ENCODE measurements around the gene SERINC3.
"Not testable (repeated sequence)": the region's sequence is repeated elsewhere in the genome, so short reads cannot be mapped to it uniquely, and the experiment has no call there.

SERINC3 gene

DNA sequence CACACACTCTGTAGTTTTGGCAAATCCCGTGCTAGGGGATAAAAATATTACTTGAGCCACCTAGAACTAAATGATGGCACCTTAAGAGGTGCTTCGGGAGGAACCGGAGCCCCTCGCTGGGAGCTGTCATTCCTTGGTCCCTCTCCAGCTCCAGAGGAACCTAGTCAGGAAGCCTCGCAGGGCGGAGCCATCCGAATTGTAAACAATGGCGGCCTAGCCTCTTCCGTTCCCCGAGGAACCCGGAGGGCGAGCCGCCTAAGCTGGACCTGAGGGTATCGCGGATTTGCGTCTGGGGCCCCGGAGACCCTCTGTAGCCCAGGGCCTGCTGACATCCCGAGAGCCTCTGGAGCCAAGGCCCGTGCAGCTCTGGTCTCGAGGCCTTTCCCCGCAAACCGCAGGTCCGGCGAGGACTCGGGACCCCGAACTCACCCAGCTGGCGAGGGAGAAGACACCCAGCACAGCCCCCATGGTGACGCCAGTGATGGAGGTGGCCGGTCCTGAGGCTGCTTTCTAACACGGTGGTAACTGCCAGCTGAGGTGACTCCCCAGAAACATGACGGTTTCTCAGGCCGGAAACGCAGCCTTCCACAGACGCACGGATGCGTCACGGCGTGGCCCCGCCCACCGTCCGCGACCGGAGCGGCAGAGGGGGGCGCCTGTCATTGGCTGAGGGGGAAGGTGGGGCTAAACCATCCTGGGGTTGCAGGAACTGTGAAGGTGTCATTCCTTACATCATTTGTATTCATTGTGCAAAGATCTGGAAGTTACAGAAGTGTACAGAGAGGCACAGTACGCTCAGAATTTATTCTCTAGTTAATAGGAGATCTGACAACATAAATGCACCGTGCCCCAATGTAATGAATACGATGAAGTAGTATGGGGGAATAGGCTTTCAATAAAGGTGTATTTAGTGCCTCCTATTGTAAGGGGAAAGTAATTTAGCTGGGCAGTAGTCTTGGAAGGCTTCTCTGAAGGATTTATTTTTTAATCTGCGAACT lies at the start of gene SERINC3:
Gene SERINC3, minus strand, starts transcription at position 587 of the 998 bp plus-strand sequence. Its CDS starts 119 bp downstream, at position 468.
- DNase-seq, result peak; percentile 95

DNA sequence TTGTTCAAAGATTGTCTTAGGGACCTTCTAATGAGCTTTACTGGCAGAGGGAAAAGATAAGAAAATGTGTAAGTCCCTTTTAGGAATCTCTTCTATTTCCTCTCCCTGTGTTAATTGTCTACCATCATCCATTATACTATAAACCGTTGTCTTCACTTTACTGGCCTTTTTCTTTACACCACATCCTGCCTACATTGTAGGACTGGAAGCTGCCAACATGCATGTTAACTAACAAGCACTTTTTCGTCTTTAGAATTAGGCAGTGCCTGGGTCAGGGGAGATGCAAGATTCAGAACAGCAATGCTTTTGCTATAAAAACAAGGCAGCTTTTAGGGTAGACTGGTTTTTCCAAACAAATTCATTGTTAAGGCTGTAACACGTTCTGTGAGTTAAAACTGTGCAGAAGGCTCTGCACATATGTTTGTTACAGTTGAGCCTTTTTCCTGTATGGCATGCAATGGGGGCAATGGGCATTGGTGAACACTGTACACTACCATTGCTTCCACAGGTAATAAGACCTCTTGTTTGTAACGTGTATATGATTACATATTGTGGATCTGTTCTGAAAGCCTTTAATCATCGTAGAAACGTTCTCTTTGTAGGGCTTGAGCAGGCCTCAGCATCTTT lies 49.6 kb upstream of the SERINC3 start:
- DNase-seq, result no peak

- DNase-seq, result peak; percentile 60
Measured at GRCh38 chr20:44570367-44570766, 48.5 kb upstream of the SERINC3 start.

- no peak for DNase-seq
Measured at GRCh38 chr20:44566811-44567210, 44.9 kb upstream of the SERINC3 start.

DNA sequence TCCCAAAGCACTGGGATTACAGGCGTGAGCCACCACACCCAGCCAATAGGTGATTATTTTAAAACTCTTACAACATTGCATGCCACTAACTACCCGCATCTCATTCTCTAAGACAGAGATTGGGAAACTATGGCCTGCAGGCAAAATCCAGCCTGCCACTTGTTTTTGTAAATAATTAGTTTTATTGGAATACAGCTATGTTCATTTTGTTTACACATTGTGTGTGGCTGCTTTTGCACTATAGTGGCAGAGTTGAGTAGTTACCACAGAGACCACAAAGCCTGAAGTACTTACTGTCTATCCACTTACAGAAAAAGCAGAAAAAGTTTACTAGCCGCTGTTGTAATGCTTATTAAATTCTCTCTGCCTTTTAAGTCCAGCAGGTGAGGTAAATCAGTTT lies 44.1 kb upstream of the SERINC3 start:
- no peak for DNase-seq

- no peak for DNase-seq
Measured at GRCh38 chr20:44561876-44562275, 40.0 kb upstream of the SERINC3 start.

DNA sequence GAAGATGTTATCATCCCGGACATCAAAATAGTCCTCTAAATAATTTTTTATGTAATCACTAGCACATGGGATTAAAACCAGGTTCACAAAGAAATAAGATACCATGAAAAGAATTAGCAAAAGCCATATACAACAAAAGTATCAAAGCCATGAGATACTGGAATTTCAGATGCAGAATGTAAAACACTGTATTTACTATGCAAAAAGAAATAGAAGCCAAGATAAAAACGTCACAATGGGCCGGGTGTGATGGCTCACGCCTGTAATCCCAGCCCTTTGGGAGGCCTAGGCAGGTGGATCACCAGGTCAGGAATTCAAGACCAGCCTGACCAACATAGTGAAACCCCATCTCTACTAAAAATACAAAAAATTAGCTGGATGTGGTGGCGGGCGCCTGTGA lies 38.9 kb upstream of the SERINC3 start:
- DNase-seq, result not testable (repeated sequence)

DNA sequence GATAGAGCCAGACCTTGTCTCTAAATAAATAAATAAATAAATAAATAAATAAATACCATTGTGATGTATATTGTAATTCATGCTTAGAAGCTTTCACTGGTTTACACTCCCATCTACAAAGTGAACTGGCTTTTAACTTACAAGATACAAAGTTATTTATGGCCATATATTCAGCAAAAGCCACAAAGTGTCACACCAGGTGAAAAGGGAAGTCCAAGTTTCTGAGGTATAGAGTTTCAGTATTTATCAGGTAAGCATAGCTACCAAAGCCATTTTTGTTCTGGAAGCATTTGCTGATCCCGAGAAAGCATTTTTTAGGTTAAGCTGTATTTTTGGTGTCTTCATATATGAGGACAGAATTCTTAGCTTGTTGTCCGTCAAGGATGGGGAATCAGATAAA lies 38.4 kb upstream of the SERINC3 start:
- no peak for DNase-seq

DNA sequence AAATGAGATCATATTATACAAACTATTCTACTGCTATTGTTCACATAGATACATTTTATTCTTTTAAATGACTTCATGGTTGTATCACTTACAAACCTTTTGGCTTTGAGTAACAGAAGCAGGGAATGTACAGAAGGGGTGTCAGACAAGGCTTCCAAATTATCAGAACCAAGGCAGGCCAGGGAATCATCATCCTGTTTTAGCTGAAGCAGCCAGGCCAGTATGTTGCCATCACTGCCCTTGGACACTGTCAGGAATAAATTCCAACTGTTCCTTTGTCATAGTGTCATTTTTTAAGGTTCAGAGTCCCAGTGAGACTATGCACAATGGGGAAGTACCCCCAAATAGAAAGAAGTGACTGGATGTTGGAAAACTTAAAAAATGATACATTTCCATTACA lies 37.4 kb upstream of the SERINC3 start:
- no peak for DNase-seq

DNA sequence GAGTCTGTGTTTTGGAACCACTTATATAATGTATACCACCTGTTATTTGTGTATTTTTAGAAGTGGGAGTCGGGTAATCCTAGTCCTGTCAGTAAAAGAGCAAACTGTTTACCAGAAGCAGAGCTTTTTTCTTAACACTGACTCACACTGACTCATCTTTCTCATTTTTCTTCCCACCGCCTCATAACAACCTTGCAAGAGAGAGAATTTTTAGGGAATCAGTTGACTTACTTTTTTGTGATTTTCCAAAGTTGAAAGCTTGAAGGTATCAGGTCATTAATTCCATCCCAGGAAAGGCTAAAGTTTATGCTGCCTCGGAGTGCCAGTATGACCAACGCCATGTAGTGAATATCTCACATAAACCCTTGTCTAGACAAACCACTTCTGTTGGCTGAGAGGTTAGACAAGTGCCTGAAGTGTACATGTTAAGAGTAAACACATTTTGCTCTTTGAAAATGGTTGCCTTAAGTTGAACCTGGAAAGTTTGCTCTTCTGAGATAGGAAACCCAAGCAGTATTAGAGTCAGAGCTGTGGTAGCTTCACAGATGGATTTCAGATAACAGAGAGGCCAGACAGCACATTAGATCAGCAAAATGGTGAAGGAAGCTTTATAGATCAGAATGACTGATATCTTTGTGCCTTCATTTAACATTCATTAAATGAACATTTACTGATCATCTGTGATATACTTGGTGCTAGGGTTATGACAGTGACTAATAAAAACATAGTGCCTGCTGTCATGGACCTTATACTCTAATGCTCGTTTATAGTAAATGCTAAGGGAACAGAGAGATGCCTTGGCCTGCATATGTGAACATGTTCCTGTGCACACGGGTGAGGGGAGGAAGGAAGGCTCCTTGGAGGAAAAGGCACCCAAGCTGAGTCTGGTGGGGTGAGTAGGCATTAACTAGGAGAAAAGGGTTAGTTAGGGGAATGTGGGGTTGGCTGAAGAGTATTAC lies 31.4 kb upstream of the SERINC3 start:
- DNase-seq, result peak; percentile 69

DNA sequence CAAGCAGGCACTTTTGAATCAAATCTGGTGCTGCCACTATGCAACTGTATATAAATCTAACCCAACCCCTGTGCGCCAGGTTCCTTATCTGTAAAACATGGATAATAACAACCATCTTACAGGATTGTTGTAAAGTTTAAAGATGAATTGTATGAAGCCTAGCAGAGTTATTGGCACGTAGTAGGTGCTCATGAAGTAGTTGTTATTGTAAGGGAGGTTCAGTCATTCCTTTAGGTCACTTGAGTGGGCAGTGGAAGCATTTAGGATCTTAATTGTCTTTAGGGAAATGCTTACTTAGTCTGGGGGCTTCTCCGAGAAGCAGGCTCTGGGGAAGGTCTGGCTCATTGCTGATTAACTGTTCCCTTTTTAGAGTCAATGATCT lies 30.7 kb upstream of the SERINC3 start:
- DNase-seq, result no peak

DNA sequence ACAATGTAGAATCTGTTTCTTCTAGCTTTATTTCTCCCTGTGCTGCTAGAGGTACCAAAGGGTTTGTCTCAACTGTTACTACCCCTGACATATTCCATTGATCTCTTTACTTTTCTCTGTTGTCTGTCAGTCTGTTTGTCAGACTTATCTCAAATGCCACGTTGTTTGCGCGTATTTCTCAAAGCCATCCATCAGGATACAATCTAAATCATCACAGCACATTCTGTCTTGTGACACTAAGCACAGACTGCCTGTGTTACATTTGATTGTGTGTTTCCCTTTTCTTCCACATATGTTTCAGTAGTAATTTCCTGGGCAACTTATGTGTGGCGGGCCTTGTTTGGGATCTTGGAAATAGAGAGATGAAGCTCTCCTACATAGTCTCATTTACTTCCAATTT lies 30.2 kb upstream of the SERINC3 start:
- peak; percentile 83 for DNase-seq

- peak; percentile 71 for DNase-seq
Measured at GRCh38 chr20:44549123-44549522, 27.3 kb upstream of the SERINC3 start.

- DNase-seq, result no peak
Measured at GRCh38 chr20:44547419-44547818, 25.5 kb upstream of the SERINC3 start.

- DNase-seq, result peak; percentile 99
Measured at GRCh38 chr20:44544263-44544662, 22.4 kb upstream of the SERINC3 start.

- DNase-seq, result peak; percentile 63
Measured at GRCh38 chr20:44543358-44543757, 21.5 kb upstream of the SERINC3 start.

DNA sequence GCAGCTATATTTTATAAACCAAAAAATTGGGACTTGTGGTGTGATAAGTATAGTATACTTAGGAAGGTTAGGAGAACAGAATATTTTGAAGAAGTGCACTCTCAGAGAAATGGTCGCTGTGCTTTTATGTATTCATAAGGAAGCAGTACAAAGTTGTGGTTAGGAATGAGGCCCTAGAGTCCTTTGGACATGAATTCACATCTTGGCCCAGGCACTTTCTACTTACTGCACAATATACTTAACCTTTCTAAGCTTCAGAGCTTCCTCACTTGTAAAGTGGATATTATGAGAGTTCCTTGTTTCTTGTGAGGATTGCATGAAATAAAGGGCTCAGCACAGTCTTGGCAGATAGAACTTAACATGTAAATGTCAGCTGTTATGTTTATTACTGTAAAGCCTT lies 21.0 kb upstream of the SERINC3 start:
- no peak for DNase-seq

GRCh38 chr20:44541992-44542391 lies 20.1 kb upstream of the SERINC3 start:
- peak; percentile 50 for DNase-seq

- DNase-seq, result no peak
Measured at GRCh38 chr20:44540834-44541233, 19.0 kb upstream of the SERINC3 start.

GRCh38 chr20:44537993-44538392 lies 16.1 kb upstream of the SERINC3 start:
- DNase-seq, result no peak

DNA sequence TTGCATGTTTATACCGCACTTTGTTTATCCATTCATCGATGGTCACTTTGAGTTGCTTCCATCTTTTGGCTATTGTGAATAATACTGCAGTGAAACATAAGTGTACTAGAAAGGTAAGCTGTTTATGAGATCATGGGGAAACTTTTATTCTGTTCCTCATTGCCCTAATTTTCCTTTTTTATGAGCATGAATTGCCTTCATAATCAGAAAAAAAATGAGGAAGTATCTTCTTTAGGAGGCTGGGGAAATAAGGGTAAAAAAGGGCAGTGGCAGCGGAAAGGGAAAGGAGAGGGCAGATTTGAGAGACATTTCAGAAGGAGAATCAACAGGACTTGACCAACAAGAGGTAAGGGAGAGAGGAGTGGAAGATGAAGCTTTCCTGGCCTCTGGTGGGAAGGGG lies 14.3 kb upstream of the SERINC3 start:
- no peak for DNase-seq

DNA sequence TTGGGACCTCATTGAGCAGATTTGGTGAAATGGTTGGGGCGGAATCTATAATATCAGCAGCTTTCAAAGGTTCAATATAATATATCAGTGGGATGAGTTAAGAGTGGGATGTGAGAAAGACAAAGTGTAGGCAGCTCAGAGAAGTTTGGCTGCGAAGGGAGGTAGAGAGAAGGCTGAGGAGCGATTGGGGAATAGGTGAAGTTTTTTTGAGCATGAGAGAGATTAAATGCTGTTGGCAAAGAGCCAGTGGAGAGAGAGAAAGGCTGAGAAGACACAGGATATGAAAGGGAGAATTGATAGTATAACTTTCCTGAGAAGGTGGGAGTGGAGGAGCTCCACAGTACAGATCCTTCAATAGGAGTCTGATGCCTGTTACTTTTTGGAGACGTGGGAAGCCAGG lies 12.1 kb upstream of the SERINC3 start:
- peak; percentile 80 for DNase-seq

DNA sequence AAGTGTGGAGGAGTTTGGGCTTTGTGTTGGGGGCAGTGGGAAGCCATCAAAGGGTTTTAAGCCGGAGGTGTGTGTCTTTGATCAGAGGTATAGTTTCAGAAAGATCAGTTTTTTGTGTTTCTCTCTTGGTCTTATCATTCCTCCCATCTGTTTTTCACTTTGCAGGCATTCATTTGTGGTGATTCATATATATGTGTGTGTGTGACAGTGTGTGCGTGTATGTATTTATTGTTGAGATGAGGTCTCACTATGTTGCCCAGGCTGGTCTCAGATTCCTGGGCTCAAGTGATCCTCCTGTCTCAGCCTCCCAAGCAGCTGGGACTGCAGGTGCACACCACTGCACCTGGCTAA lies 11.1 kb upstream of the SERINC3 start:
- peak; percentile 71 for DNase-seq

Data from hematopoietic multipotent progenitor cell treated with erythropoietin and hydrocortisone succinate and interleukin-3 and kit ligand, for 8 days (in vitro differentiated cells).